Kasumi-1 (cell line): ENCODE results near the gene ABHD17A.

Experiments
- DNase-seq, 2 experiments: peaks; one replicate each; lab custom pipeline; 2025; lab: John Stamatoyannopoulos, UW

ABHD17A gene

DNA sequence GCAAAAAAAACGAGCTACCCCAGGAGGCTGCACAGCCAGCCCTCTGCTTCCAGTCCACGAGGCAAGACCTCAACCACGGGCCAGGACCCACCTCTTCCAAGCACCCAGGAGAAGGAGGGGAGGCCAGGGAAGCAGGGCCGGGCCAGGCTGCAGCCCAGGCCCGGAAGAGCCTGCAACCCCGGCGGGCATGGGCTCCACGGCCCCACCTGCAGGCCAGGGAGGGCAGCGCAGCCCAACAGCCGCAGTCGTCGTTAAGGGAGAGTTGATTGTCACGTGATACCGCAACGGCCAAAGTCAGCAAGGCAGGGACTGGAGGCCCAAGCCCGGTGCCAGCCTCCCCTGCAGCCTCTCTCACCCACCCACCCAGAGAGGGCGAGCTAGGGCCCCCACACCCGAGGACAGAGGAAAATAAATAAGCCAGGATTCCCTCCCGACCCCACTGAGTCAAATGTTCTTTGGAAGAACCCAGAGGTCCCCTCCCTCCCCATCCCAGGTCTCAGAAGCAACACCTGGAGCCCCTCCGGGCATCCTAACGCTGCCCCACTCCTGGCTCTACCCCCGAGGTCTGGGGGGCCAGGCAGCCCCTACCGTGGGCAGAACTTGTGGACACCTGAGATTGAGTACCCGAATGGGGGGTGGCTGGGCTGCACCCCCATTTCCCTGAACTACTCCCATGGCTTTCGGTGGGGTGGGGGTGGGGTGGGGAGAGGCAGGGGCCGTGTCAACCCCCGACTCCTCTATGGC is 31.8 kb downstream of the ABHD17A start:
- peak; percentile 81 to 82 for DNase-seq

GRCh38 chr19:1852581-1853128 is 32.6 kb downstream of the ABHD17A start:
- no peak for DNase-seq

DNA sequence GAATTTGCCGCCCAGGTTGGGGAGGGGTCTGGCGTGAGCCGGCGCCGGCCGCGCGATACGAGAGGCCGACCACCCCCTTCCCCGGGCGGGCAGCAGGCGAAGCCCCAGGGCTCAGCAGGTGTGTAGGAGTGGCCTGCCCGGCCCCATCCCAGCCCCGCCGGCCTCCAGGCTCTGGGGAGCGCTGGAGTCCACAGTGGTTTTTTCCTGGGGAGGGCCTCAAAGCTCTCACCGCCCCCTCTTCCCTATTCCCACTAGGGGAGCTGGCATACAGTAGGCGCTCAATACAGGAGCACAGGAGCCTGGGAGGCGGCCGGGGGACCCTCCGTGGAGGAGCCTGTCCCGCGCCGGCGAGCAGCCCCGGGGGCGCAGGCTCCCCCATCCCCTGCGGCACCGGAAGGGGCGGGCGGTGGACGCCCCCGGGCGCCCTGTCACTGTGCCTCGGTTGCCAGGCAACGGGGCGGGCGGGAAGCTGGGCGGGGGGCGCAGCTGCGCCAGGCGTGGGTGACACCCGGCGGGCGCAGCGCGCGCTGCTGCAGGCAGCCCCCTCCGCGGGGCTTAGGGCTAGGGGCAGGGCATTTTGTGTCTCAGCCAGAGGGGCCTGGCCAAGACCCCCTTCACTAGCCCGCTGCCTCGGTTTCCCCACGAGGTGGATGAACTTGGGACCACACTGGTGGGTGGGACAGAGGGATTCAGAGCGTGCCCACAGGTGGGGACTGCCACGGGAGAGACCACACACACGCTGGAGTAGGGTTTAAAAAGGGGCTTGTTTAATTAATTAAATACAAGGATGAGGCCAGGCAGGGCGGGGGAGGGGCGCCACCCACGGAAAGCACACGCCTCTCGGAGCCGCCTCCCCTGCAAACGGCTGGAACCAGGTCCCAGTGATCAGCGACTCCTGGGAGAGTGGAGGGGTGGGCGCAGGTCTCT is 33.4 kb downstream of the ABHD17A start:
- DNase-seq, result no peak

GRCh38 chr19:1850809-1851653 is 34.3 kb downstream of the ABHD17A start:
- no peak for DNase-seq

GRCh38 chr19:1849886-1850398 is 35.4 kb downstream of the ABHD17A start:
- DNase-seq, result no peak

DNA sequence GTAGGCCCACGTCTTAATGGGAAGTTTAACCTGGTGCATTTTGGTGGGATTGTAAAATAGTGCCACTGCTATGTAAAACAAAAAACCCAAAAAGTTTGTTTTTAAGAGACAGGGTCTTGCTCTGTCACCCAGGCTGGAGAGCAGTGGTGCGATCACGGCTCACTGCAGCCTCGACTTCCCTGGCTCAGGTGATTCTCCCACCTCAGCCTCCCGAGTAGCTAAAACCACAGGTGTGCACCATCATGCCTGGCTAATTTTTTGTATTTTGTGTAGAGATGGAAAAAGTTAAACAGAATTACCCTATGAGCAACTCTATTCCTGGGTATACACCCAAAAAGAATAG is 36.2 kb downstream of the ABHD17A start:
- no peak for DNase-seq

DNA sequence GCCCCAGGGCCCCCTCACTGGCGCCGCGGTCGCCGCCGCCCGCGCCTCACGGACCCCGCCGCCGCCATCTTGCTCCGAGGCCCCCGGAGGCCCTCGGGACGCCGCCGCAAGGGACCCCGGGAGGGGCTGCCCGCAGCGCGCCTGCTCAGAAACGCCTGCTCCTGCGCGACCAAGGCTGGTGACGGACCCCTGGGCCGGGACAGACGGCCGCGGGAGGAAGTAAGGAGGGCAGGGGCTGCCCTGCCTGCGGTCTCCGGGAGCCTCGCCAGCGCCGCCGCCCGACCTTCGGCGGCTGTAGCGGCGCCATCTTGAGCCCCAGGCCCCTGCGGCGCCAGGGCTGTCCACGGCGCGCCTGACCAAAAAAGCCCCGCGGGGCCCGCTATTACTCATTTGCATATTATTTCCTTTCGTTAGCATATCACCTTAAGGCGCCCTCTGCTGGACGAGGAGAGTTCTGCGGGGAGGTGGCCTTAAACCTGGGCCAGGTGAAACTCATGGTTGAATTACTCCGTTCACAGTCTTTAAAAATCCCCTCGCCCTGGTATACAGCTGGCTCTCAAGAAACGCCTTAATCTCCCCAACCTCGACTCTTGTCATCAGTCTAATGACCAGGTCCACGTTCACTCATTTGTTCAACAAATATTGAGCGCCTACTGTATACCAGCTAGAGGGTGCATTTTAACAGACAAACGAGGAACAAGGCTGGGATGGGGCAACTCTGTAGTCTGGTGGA is 36.7 kb downstream of the ABHD17A start, which contains the start of gene REXO1:
Gene REXO1 (minus strand): TSS at position 85 of the 733 bp plus-strand sequence. CDS start 125 bp downstream, outside the sequence.
- DNase-seq, result peak; percentile 88 to 91

DNA sequence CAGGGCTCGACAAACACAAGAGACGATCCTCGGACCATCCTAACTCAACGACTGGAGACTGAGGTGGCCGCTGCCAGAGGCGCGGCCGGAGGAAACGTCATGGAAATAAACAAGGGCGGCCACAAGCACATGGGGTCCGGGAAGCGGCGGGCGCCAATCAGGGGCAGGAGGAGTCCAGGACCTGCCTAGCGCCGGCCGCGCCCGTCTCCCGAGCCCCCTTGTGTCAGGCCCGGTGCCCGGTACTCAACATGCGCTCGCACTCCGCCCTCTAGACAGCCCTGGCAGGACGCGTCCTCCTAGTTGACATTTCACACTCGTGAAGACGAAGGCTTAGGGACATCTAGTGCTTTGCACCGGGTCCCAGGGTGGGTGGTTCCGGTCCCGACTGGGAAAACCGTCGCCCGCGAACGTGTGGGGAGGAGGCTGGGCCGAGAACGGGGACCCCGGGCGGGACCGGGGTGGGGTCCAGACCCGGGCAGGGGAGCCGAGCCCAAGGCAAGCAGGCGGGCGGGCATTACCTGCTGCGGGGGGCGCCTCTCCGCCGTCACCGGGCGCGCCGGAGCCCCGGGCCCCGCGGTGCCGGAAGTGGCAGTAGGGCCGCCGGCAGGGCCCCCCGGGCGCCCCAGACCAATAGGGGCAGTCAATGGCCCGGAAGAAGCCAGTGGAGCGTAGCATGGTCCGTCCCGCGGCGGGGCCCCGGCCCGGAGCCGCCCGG is 37.5 kb downstream of the ABHD17A start:
- no peak for DNase-seq

GRCh38 chr19:1847348-1847683 is 38.0 kb downstream of the ABHD17A start:
- no peak for DNase-seq

GRCh38 chr19:1846517-1847204 is 38.6 kb downstream of the ABHD17A start:
- no peak for DNase-seq

DNA sequence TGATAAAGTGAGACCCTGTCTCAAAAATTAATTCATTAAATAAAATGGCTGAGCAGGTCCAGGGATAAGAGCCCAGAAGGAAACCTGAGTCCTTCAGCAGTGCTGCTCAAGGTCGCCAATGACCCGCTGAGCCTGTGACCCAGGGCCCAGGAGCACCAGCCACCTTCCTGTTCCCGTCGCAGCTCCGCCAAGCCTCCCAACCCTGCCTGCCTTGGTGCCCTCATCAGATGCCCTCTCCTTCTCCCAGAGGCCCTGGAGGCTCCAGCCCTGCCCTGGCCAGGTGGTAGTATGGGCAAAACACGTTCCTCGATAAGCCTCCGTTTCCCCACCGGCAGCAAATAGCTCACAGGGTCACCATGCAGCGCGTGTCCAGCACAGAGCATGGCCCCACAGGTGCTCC is 39.7 kb downstream of the ABHD17A start:
- no peak for DNase-seq

DNA sequence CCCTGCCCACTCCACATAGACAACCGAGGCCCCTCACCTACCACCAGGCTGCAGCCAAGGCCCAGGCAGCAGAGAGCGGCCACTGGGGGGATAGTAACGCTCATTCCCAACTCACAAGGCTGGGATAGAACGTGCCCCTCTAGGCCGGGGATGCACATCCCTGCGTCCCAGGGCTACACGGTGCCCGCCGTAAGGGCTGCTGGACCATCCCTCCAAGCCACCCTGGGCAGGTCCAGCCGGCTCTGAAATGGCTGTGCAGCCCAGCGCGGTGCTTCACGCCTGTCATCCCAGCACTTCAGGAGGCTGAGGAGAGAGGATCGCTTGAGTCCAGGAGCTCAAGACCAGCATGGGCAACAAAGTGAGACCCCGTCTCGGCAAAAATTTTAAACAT is 40.2 kb downstream of the ABHD17A start:
- no peak for DNase-seq

- no peak for DNase-seq
Measured at GRCh38 chr19:1844513-1845124, 40.7 kb downstream of the ABHD17A start.

DNA sequence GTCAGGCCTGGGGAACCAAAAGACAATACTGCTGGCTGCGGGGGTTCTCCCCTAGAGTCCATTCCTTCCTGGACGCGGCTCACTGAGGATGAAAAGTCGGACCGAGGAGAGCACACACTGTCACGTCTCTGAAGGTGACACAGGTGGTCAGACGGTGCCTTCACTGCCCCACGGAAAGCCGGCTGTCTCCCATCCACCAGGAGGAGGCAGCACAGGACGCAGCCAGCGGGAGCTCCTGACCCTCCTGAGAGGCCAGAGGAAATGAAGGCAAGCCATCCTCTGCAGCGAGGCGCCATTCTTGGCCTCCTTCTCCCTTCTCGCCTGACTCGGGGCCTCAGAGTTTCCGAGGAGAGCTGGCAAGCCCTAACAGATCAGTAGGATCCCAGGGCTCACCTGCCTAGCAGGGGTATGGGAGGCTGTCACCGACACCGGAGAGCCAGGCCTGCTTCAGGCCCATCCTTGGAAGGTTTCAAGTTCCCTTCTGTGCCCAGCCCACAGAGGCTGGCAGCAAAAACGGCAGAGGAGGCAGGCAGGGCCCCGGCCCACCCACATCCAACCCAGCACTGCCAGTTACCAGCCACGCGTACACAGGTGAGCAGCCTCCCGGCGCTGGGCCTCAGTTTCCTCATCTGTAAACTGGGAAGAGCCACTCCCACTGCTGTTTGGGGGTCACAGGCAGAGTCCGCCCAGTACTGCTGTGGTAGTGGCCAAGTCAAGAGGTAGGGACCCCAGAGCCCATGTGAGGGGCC is 41.5 kb downstream of the ABHD17A start:
- DNase-seq, result no peak

DNA sequence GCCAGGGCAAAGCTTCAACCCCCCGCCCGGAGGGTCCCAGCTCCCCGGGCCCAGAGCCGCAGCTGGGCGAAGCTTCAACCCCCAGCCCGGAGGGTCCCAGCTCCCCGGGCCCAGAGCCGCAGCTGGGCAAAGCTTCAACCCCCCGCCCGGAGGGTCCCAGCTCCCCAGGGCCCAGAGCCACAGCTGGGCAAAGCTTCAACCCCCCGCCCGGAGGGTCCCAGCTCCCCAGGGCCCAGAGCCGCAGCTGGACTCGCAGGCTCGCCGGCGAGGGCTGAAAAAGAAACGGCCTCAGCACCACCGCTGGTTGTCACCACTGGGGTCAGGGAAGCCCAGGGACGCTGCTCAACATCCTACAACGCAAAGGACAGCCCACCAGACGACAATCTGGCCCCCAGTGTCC is 42.2 kb downstream of the ABHD17A start:
- DNase-seq, result no peak

GRCh38 chr19:1841209-1841924 is 43.9 kb downstream of the ABHD17A start:
- DNase-seq, result peak; percentile 15 to 39

GRCh38 chr19:1840541-1841115 is 44.7 kb downstream of the ABHD17A start:
- DNase-seq, result no peak
